ENCODE results near the gene CUX1. TPM values are rescaled to one million over a fixed set of nuclear protein-coding genes. Genes with fewer than 3 reads are reported as not detected.
"Not testable (repeated sequence)": the region's sequence is repeated elsewhere in the genome, so short reads cannot be mapped to it uniquely, and the experiment has no call there.

Gene CUX1
- total RNA-seq, 1 experiment from 2014 or later: 116 TPM

DNA sequence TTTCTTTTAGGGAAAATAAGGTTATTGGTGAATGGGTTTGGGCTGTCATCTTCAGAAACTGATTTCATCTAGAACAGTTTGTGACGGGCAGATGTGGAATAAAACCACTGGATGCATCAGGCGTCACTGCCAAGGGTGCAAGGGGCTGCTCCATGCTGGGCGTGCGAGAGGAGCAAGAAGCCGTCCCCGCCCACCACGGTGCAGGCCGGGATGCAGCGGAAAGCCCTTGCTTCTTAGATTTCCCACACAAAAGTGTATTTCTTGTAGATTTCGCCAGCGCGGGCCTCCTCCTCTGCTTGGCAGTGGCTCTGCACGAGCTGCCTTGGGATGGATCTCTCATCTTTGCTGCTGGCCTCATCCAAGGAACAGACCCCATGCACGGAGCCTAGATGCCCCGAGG is 189.3 kb downstream of the CUX1 start:
- no peaks in the 10 kb centered on the region for H3K27me3 ChIP-seq (replicated peaks; ENCODE audit: control insufficient read depth, insufficient read depth, low read length)
- Mint-ChIP-seq H3K36me3 (ENCODE audit: insufficient read depth, unreplicated experiment) (peaks cover 65% of the 10 kb centered on the region), H3K27ac (ENCODE audit: unreplicated experiment) (peak overlapping the region; percentile 86), H3K4me3 (ENCODE audit: unreplicated experiment) (no peak overlapping the region), H3K4me1 (ENCODE audit: low read depth, unreplicated experiment) (peaks cover 47% of the 10 kb centered on the region), H3K27me3 (ENCODE audit: insufficient read depth, unreplicated experiment) (no peaks in the 10 kb centered on the region), H3K9me3 (ENCODE audit: unreplicated experiment) (no peaks in the 10 kb centered on the region)
- POLR2A ChIA-PET: no interaction called here
- no peaks in the 10 kb centered on the region for H3K9me3 ChIP-seq
- intact Hi-C loops (cut with micrococcal nuclease; ENCODE audit: unreplicated experiment): no loop called here
- H3K4me3 ChIP-seq (ENCODE audit: low read depth, low read length): no peak overlapping the region
- no TSS peak for BruUV-seq (replicated peaks)
- peaks cover 85% of the 10 kb centered on the region for H3K4me1 ChIP-seq
- no peaks in the 10 kb centered on the region for H3K36me3 ChIP-seq (ENCODE audit: control insufficient read depth, insufficient read depth, low read length)
- TF ChIP-seq, protein P1, sequence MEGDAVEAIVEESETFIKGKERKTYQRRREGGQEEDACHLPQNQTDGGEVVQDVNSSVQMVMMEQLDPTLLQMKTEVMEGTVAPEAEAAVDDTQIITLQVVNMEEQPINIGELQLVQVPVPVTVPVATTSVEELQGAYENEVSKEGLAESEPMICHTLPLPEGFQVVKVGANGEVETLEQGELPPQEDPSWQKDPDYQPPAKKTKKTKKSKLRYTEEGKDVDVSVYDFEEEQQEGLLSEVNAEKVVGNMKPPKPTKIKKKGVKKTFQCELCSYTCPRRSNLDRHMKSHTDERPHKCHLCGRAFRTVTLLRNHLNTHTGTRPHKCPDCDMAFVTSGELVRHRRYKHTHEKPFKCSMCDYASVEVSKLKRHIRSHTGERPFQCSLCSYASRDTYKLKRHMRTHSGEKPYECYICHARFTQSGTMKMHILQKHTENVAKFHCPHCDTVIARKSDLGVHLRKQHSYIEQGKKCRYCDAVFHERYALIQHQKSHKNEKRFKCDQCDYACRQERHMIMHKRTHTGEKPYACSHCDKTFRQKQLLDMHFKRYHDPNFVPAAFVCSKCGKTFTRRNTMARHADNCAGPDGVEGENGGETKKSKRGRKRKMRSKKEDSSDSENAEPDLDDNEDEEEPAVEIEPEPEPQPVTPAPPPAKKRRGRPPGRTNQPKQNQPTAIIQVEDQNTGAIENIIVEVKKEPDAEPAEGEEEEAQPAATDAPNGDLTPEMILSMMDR (IDR thresholded peaks at IDR 0.05; ENCODE audit: insufficient read depth in 1 of 2, low read depth in 1 of 2, low read length in 1 of 2, severe bottlenecking in 1 of 2, unreplicated experiment in 1 of 2): no peak
- CTCF ChIA-PET: no interaction called here
- DNase-seq: no peak

DNA sequence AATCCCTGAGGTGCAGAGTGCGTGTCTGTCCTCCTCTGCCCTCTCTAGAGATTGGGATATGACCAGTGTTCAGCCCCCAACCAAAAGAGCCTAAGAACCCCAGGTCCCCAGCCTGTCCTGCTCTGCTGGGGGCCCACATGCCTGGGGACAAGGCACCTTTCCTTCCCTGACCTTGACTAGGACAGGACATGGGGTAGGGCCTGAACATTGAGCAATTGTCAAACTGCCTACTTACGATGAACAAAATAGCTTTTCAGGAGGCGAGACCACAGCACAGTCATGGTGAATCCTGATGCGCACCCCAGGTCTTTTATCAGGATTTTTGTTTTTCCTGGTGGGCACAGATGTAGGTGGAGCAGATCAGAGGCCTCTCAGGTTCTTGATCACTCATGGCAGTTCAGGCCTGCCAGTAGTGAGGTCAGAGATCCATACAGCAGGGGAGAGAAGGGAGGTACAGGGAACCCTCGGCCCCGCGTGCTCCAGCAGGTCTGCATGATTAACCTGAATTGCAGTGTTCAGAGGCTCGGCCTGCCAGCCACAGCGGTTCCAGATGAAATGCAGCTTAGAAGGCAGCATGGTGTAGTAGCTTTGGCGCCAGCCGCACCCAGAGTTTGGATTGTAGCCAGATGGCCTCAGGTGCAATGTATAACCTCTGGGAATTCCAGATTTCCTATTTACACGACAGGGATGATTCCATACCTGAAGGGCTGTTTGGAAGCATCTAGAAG is 191.3 kb downstream of the CUX1 start:
- Histone ChIP-seq H3K27me3 (replicated peaks; ENCODE audit: control insufficient read depth, insufficient read depth, low read length) (no peaks in the 10 kb centered on the region), H3K4me3 (ENCODE audit: low read depth, low read length) (no peak overlapping the region), H3K4me1 (peaks cover 87% of the 10 kb centered on the region), H3K36me3 (ENCODE audit: control insufficient read depth, insufficient read depth, low read length) (no peaks in the 10 kb centered on the region), H3K9me3 (no peaks in the 10 kb centered on the region)
- Mint-ChIP-seq H3K27me3 (ENCODE audit: insufficient read depth, unreplicated experiment) (no peaks in the 10 kb centered on the region), H3K36me3 (ENCODE audit: insufficient read depth, unreplicated experiment) (peaks cover 81% of the 10 kb centered on the region), H3K4me3 (ENCODE audit: unreplicated experiment) (no peak overlapping the region), H3K27ac (ENCODE audit: unreplicated experiment) (peak overlapping the region; percentile 86), H3K4me1 (ENCODE audit: low read depth, unreplicated experiment) (peaks cover 62% of the 10 kb centered on the region), H3K9me3 (ENCODE audit: unreplicated experiment) (no peaks in the 10 kb centered on the region)
- POLR2A ChIA-PET: no interaction called here
- CTCF ChIA-PET: no interaction called here
- BruUV-seq (replicated peaks): no TSS peak
- TF ChIP-seq, protein P1 (IDR thresholded peaks at IDR 0.05; ENCODE audit: insufficient read depth in 1 of 2, low read depth in 1 of 2, low read length in 1 of 2, severe bottlenecking in 1 of 2, unreplicated experiment in 1 of 2): no peak
- intact Hi-C loops (cut with micrococcal nuclease; ENCODE audit: unreplicated experiment): no loop called here
- peak in 1 of 2 experiments; percentile 48 for DNase-seq

DNA sequence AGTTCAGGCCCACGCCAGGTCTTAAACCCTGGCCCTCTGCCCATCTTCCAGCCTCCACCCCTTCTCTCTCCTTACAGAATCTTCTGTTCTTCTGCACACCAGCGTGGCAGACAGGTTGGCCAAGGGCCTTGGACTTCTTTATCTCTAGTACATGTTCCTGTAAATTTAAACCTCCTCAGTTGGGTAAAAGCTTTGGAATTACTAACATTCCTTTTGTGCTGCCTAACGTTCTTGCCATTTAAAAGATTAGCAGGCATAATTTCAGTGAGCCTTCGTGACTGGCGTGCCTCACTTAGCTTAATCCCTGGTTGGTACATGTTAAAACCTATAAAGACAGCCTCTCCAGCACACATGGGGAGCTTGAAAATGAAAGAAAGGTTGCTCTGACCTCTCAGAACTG is 192.2 kb downstream of the CUX1 start:
- Mint-ChIP-seq H3K36me3 (ENCODE audit: insufficient read depth, unreplicated experiment) (peaks cover 85% of the 10 kb centered on the region), H3K4me1 (ENCODE audit: low read depth, unreplicated experiment) (peaks cover 67% of the 10 kb centered on the region), H3K9me3 (ENCODE audit: unreplicated experiment) (no peaks in the 10 kb centered on the region), H3K27ac (ENCODE audit: unreplicated experiment) (peak overlapping the region; percentile 86), H3K27me3 (ENCODE audit: insufficient read depth, unreplicated experiment) (no peaks in the 10 kb centered on the region), H3K4me3 (ENCODE audit: unreplicated experiment) (peak overlapping the region; percentile 24)
- no peaks in the 10 kb centered on the region for H3K9me3 ChIP-seq
- intact Hi-C loops (cut with micrococcal nuclease; ENCODE audit: unreplicated experiment): loop anchor here (5.0 kb wide), 2 partner anchors 113 to 192 kb away; partner anchors contain the start of gene CUX1
- no TSS peak for BruUV-seq (replicated peaks)
- ChIA-PET CTCF (no interaction called here), POLR2A (no interaction called here)
- TF ChIP-seq, protein P1 (IDR thresholded peaks at IDR 0.05; ENCODE audit: insufficient read depth in 1 of 2, low read depth in 1 of 2, low read length in 1 of 2, severe bottlenecking in 1 of 2, unreplicated experiment in 1 of 2): no peak
- no peaks in the 10 kb centered on the region for H3K27me3 ChIP-seq (replicated peaks; ENCODE audit: control insufficient read depth, insufficient read depth, low read length)
- peak; percentile 29 to 44 for DNase-seq
- peaks cover 1% of the 10 kb centered on the region; the same call in 1 of the 2 replicates for H3K36me3 ChIP-seq (ENCODE audit: control insufficient read depth, insufficient read depth, low read length)
- peaks cover 87% of the 10 kb centered on the region for H3K4me1 ChIP-seq
- H3K4me3 ChIP-seq (ENCODE audit: low read depth, low read length): no peak overlapping the region

DNA sequence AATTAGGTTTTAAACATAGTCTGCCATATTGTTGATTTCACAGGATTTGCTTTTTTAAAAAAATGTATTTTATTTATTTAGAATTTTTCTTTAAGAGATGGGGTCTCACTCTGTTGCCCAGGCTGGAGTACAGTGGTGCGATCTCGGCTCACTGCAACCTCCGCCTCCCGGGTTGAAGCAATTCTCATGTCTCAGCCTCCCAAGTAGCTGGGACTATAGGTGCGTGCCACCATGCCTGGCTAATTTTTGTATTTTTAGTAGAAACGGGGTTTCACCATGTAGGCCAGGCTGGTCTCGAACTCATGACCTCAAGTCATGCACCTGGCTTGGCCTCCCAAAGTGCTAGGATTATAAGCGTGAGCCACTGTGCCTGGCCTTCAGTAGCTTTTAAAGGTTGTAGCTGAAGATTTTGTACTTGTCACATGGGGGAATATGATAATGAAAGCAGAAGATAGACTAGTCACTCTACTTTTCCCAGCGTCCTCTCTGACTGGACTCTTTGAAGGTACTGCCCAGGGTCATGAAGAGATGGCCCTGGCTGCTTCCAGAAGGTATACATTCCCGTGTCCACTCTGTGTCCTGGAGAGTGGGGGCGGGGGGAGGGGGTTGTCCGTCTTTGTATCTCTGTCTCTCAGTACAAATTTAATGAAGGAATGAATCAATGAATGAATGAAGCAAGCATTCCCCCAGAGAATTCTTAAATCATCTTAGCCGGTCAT is 194.8 kb downstream of the CUX1 start:
- Mint-ChIP-seq H3K27ac (ENCODE audit: unreplicated experiment) (peak overlapping the region; percentile 85), H3K4me1 (ENCODE audit: low read depth, unreplicated experiment) (peaks cover 55% of the 10 kb centered on the region), H3K4me3 (ENCODE audit: unreplicated experiment) (peak overlapping the region; percentile 58), H3K36me3 (ENCODE audit: insufficient read depth, unreplicated experiment) (peaks cover 82% of the 10 kb centered on the region)
- CTCF ChIA-PET: interaction anchor here (0.6 to 1.4 kb wide), 2 partner anchors 24 to 54 kb away, joined by 4 to 5 read pairs; no protein-coding TSS in a partner anchor
- not testable (repeated sequence) for H3K36me3 ChIP-seq (ENCODE audit: control insufficient read depth, insufficient read depth, low read length); H3K27me3 ChIP-seq (replicated peaks; ENCODE audit: control insufficient read depth, insufficient read depth, low read length); H3K27me3 Mint-ChIP-seq (ENCODE audit: insufficient read depth, unreplicated experiment); H3K9me3 Mint-ChIP-seq (ENCODE audit: unreplicated experiment); H3K9me3 ChIP-seq
- H3K4me3 ChIP-seq (ENCODE audit: low read depth, low read length): peak overlapping the region; percentile 18; the same call in 1 of the 2 replicates
- H3K4me1 ChIP-seq: peaks cover 66% of the 10 kb centered on the region
- TSS peak; percentile 78 for BruUV-seq (replicated peaks)
- POLR2A ChIA-PET: interaction anchor here (0.5 to 2.3 kb wide), 4 partner anchors 12 to 195 kb away, joined by 5 to 20 read pairs (median 17); partner anchors contain the start of gene CUX1
- peak; percentile 77 to 84 for DNase-seq
- intact Hi-C loops (cut with micrococcal nuclease; ENCODE audit: unreplicated experiment): loop anchor here (2.0 to 5.0 kb wide), 3 partner anchors 110 to 427 kb away; partner anchors contain the start of gene CUX1

All from Caco-2 (cell line).